H9 (cell line): ENCODE results near the gene XAF1. TPM values are rescaled to one million over a fixed set of nuclear protein-coding genes. Genes with fewer than 3 reads are reported as not detected.
A peak's percentile ranks its signal among the peaks of the same experiment; 100 is the strongest.

Source experiments
- DNase-seq: peaks from one replicate; pipeline ENCODE4 v3.0.0-alpha.2; 2017
- H2AFZ ChIP-seq: one replicate; pipeline ENCODE4 v1.6.1; 2013; ENCODE audit warnings: mild to moderate bottlenecking, low read length, control low read depth, moderate library complexity
- H2AK5ac ChIP-seq: 2 replicates; pipeline ENCODE4 v1.6.1; 2013; ENCODE audit warnings: low read length, control low read depth, mixed read lengths; ENCODE audit not compliant: insufficient read length
- H2BK120ac ChIP-seq: one replicate; pipeline ENCODE4 v1.6.1; 2013; ENCODE audit warnings: low read depth, mild to moderate bottlenecking, low read length, control low read depth, inconsistent platforms; ENCODE audit not compliant: poor library complexity, severe bottlenecking
- H2BK12ac ChIP-seq: 2 replicates; pipeline ENCODE4 v1.6.1; 2013; ENCODE audit warnings: low read length, control low read depth, mixed read lengths, low read depth; ENCODE audit not compliant: insufficient read length
- H2BK15ac ChIP-seq: 2 replicates; pipeline ENCODE4 v1.6.1; 2013; ENCODE audit warnings: low read depth, low read length, control low read depth
- H2BK20ac ChIP-seq: one replicate; pipeline ENCODE4 v1.6.1; 2013; ENCODE audit warnings: low read depth, mild to moderate bottlenecking, low read length, control low read depth, inconsistent platforms; ENCODE audit not compliant: poor library complexity, severe bottlenecking
- H2BK5ac ChIP-seq: 2 replicates; pipeline ENCODE4 v1.6.1; 2013; ENCODE audit warnings: low read length, control low read depth, mixed read lengths; ENCODE audit not compliant: insufficient read length
- H3K14ac ChIP-seq: 2 replicates; pipeline ENCODE4 v1.6.1; 2013; ENCODE audit warnings: low read length, control low read depth; ENCODE audit not compliant: insufficient read depth
- H3K18ac ChIP-seq: 2 replicates; pipeline ENCODE4 v1.6.1; 2013; ENCODE audit warnings: low read depth, mild to moderate bottlenecking, mixed read lengths, low read length, control low read depth; ENCODE audit not compliant: insufficient read length
- H3K23ac ChIP-seq: 2 replicates; pipeline ENCODE4 v1.6.1; 2013; ENCODE audit warnings: low read length, control low read depth, mixed read lengths, low read depth; ENCODE audit not compliant: insufficient read length
- H3K23me2 ChIP-seq: 2 replicates; pipeline ENCODE4 v1.6.1; 2013; ENCODE audit warnings: low read depth, mild to moderate bottlenecking, mixed read lengths, low read length, control low read depth; ENCODE audit not compliant: insufficient read length, poor library complexity, severe bottlenecking
- H3K27ac ChIP-seq: 2 replicates; pipeline ENCODE4 v1.5.1; 2013; ENCODE audit warnings: low read length, control low read depth, mixed read lengths, low read depth; ENCODE audit not compliant: insufficient read length
- H3K27me3 ChIP-seq: 2 replicates; pipeline ENCODE4 v1.6.1; 2013; ENCODE audit warnings: low read length, control low read depth, inconsistent platforms; ENCODE audit not compliant: insufficient read depth
- H3K4ac ChIP-seq: 2 replicates; pipeline ENCODE4 v1.6.1; 2013; ENCODE audit warnings: low read depth, mild to moderate bottlenecking, control low read depth, inconsistent platforms, low read length, moderate library complexity
- H3K4me1 ChIP-seq: 2 replicates; pipeline ENCODE4 v1.6.1; 2013; ENCODE audit warnings: low read length, control low read depth, inconsistent platforms; ENCODE audit not compliant: insufficient read depth
- H3K4me2 ChIP-seq: 2 replicates; pipeline ENCODE4 v1.6.1; 2013; ENCODE audit warnings: low read length, control low read depth, mixed read lengths; ENCODE audit not compliant: insufficient read length, insufficient read depth
- H3K56ac ChIP-seq: 2 replicates; pipeline ENCODE4 v1.6.1; 2013; ENCODE audit warnings: low read depth, mild to moderate bottlenecking, mixed read lengths, low read length, control low read depth; ENCODE audit not compliant: insufficient read length
- H3K79me1 ChIP-seq: 2 replicates; pipeline ENCODE4 v1.6.1; 2013; ENCODE audit warnings: low read depth, mild to moderate bottlenecking, moderate library complexity, low read length, control low read depth, inconsistent platforms; ENCODE audit not compliant: insufficient read depth, poor library complexity, severe bottlenecking
- H3K79me2 ChIP-seq: 2 replicates; pipeline ENCODE4 v1.6.1; 2013; ENCODE audit warnings: low read length, control low read depth, inconsistent platforms; ENCODE audit not compliant: insufficient read depth
- H3K9ac ChIP-seq: 2 replicates; pipeline ENCODE4 v1.6.1; 2013; ENCODE audit warnings: low read length, control low read depth, mixed read lengths; ENCODE audit not compliant: insufficient read length; ENCODE audit errors: extremely low read depth
- H3K9me3 ChIP-seq: one replicate; pipeline ENCODE4 v1.6.1; 2013; ENCODE audit warnings: low read depth, low read length, inconsistent platforms; ENCODE audit not compliant: control insufficient read depth
- H3T11ph ChIP-seq: one replicate; pipeline ENCODE4 v1.6.1; 2013; ENCODE audit warnings: mild to moderate bottlenecking, low read length, control low read depth, inconsistent platforms
- H4K20me1 ChIP-seq: one replicate; pipeline ENCODE4 v1.6.1; 2013; ENCODE audit not compliant: control insufficient read depth, insufficient read length, insufficient read depth
- H4K5ac ChIP-seq: 2 replicates; pipeline ENCODE4 v1.6.1; 2013; ENCODE audit warnings: low read depth, mild to moderate bottlenecking, mixed read lengths, low read length, control low read depth; ENCODE audit not compliant: insufficient read length
- H4K8ac ChIP-seq: replicated peaks from 2 replicates; pipeline ENCODE4 v1.6.1; 2013; ENCODE audit warnings: low read length, control low read depth, mixed read lengths, low read depth; ENCODE audit not compliant: insufficient read length
- H4K91ac ChIP-seq: 2 replicates; pipeline ENCODE4 v1.6.1; 2013; ENCODE audit warnings: low read depth, mild to moderate bottlenecking, moderate library complexity, mixed read lengths, low read length, control low read depth; ENCODE audit not compliant: insufficient read length
- H3K27ac Mint-ChIP-seq, 3 experiments: 2 replicates in 2 of 3; 3 replicates in 1 of 3; pipeline ENCODE4 v1.8.0; 2020 to 2021; ENCODE audit warnings: mixed read lengths in 3 of 3, mild to moderate bottlenecking in 1 of 3, moderate library complexity in 1 of 3
- H3K27me3 Mint-ChIP-seq: 2 replicates; pipeline ENCODE4 v1.8.0; 2021; ENCODE audit warnings: low read depth, mild to moderate bottlenecking, moderate library complexity, mixed read lengths
- H3K36me3 Mint-ChIP-seq, 3 experiments: 2 replicates in 2 of 3; 3 replicates in 1 of 3; pipeline ENCODE4 v1.8.0; 2020 to 2021; ENCODE audit warnings: low read depth in 3 of 3, mixed read lengths in 3 of 3; ENCODE audit not compliant: insufficient read depth in 1 of 3
- H3K4me1 Mint-ChIP-seq, 2 experiments: 2 replicates each; pipeline ENCODE4 v1.8.0; 2020; ENCODE audit warnings: mixed read lengths in 2 of 2
- H3K4me3 Mint-ChIP-seq, 2 experiments: 2 replicates in 1 of 2; 3 replicates in 1 of 2; pipeline ENCODE4 v1.8.0; 2020 to 2021; ENCODE audit warnings: mild to moderate bottlenecking in 2 of 2, mixed read lengths in 2 of 2, moderate library complexity in 1 of 2
- H3K9me3 Mint-ChIP-seq, 2 experiments: 2 replicates in 1 of 2; 3 replicates in 1 of 2; pipeline ENCODE4 v1.8.0; 2020; ENCODE audit warnings: mild to moderate bottlenecking in 2 of 2, mixed read lengths in 2 of 2, moderate library complexity in 1 of 2
- WGBS: extraction: QIAGEN DNeasy Blood & Tissue Kit; methylation state at CpG from one replicate; pipeline ENCODE4 v1.1.7; 2013; ENCODE audit warnings: missing lambda C conversion rate, low lambda C conversion rate, mixed read lengths; ENCODE audit not compliant: insufficient read length; ENCODE audit errors: extremely low coverage; 5-methylcytosine and 5-hydroxymethylcytosine counted together
- total RNA-seq: library from RNA; stranded (reverse); gene quantifications from 2 replicates; pipeline ENCODE4 v1.2.1, GENCODE V29; 2021
- TF ChIP-seq, protein P1 (sequence below): fragments of 200-600 bp; sonication (generic); conservative IDR thresholded peaks from 3 replicates; pipeline ENCODE4 v1.8.0; 2021; ENCODE audit warnings: antibody characterized with exemption, mild to moderate bottlenecking

Gene XAF1
- total RNA-seq, 1 experiment from 2014 or later: not detected

DNA sequence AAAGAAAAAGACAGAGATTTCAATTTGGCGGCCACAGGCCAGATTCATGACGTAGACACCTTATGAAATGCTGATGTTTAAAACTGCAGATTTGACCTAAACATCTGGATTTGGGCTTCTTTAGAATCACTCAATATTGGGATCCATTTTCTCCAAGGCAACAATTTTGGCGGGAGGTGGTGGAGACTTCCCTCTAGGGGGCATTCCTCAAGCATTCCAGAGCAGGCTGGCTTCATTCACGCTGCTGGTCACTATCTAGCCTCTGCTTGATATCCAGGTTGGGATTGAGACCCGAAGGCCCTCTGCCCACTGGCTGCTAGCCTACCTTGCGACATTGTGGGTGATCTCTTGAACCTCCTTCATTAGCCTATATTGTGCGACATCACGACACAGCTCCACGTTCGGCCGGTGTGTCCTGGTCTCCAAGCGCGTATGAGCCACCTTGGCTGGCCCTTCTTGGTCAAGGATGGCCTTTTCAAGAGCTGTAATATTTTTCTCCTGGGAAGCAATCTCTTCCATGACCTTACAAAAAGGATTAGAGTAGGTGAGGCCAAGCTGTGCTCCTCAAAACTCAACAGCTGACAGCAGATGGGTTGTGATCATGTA is 44.7 kb downstream of the XAF1 start:
- Histone ChIP-seq H3K4ac (no peak overlapping the region), H3K27me3 (no peaks in the 10 kb centered on the region), H3T11ph (no peak overlapping the region), H2BK120ac (no peak overlapping the region), H3K79me1 (no peaks in the 10 kb centered on the region), H2BK5ac (no peak overlapping the region), H3K27ac (no peak overlapping the region), H3K4me2 (no peak overlapping the region), H4K8ac (no peak overlapping the region), H3K23me2 (no peaks in the 10 kb centered on the region), H3K18ac (no peak overlapping the region), H4K20me1 (no peaks in the 10 kb centered on the region), H3K4me1 (no peaks in the 10 kb centered on the region), H2AK5ac (no peak overlapping the region), H3K79me2 (no peaks in the 10 kb centered on the region), H3K14ac (no peak overlapping the region), H3K23ac (no peak overlapping the region), H2BK15ac (no peak overlapping the region), H2BK12ac (no peak overlapping the region), H4K5ac (no peak overlapping the region), H3K56ac (no peak overlapping the region), H3K9me3 (no peaks in the 10 kb centered on the region), H2BK20ac (no peak overlapping the region), H2AFZ (no peak overlapping the region), H4K91ac (no peak overlapping the region), H3K9ac (no peak overlapping the region)
- peaks cover 26% of the 10 kb centered on the region for H3K27me3 Mint-ChIP-seq
- no peaks in the 10 kb centered on the region for H3K36me3 Mint-ChIP-seq
- H3K9me3 Mint-ChIP-seq: no peaks in the 10 kb centered on the region
- peak; percentile 64 for DNase-seq
- H3K27ac Mint-ChIP-seq: 0 out of 7 replicates have a peak overlapping the region, but pooled peaks of 1 of the 3 experiments have one; percentile 17
- TF ChIP-seq, protein P1, sequence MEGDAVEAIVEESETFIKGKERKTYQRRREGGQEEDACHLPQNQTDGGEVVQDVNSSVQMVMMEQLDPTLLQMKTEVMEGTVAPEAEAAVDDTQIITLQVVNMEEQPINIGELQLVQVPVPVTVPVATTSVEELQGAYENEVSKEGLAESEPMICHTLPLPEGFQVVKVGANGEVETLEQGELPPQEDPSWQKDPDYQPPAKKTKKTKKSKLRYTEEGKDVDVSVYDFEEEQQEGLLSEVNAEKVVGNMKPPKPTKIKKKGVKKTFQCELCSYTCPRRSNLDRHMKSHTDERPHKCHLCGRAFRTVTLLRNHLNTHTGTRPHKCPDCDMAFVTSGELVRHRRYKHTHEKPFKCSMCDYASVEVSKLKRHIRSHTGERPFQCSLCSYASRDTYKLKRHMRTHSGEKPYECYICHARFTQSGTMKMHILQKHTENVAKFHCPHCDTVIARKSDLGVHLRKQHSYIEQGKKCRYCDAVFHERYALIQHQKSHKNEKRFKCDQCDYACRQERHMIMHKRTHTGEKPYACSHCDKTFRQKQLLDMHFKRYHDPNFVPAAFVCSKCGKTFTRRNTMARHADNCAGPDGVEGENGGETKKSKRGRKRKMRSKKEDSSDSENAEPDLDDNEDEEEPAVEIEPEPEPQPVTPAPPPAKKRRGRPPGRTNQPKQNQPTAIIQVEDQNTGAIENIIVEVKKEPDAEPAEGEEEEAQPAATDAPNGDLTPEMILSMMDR: peak; percentile 68
- WGBS: no CpG with 5 or more reads among the region's 13 CpGs
- no peak overlapping the region for H3K4me3 Mint-ChIP-seq
- H3K4me1 Mint-ChIP-seq: peaks cover 15 to 20% of the 10 kb centered on the region in 2 experiments
